Transverse colon (tissue), 4 donors: ENCODE data around the gene CDK5RAP2. TPM values are rescaled to one million over a fixed set of nuclear protein-coding genes. Genes with fewer than 3 reads are reported as not detected.

Experiments
- DNase-seq: peaks from one replicate; pipeline ENCODE4 v3.0.0-alpha.2; 2019
- H3K27ac ChIP-seq, 4 donors: fragments of 200-600 bp; sonication (generic); 2 replicates each; pipeline ENCODE4 v1.5.1; 2016 to 2018; ENCODE audit warnings: inconsistent platforms in 4 of 4
- H3K27me3 ChIP-seq: fragments of 200-600 bp; sonication (generic); 2 replicates; pipeline ENCODE4 v1.5.1; 2017; ENCODE audit warnings: inconsistent platforms
- H3K36me3 ChIP-seq, 4 donors: fragments of 200-600 bp; sonication (generic); 2 replicates each; pipeline ENCODE4 v1.5.1; 2017 to 2019; ENCODE audit warnings: inconsistent platforms in 4 of 4
- H3K4me1 ChIP-seq, 4 donors: fragments of 200-600 bp; sonication (generic); 2 replicates each; pipeline ENCODE4 v1.5.1; 2017 to 2020; ENCODE audit warnings: inconsistent platforms in 4 of 4
- H3K4me3 ChIP-seq, 4 donors: fragments of 200-600 bp; sonication (generic); 1 replicate in 1 of 4; 2 replicates in 3 of 4; pipeline versions ENCODE4 v1.5.1 to v1.6.1; 2017 to 2019; ENCODE audit warnings: inconsistent platforms in 4 of 4
- H3K9me3 ChIP-seq, 2 donors: fragments of 200-600 bp; sonication (generic); 2 replicates each; pipeline ENCODE4 v1.5.1; 2017 to 2019; ENCODE audit warnings: inconsistent platforms in 2 of 2
- EP300 ChIP-seq: sonication (generic); formaldehyde crosslinking; IDR thresholded peaks from one replicate; pipeline ENCODE4 v1.6.1; 2017; ENCODE audit warnings: antibody characterized with exemption, low read depth
- POLR2A ChIP-seq: fragments of 450-650 bp; IDR thresholded peaks from one replicate; pipeline ENCODE4 v1.6.1; 2016; ENCODE audit warnings: antibody characterized with exemption, mild to moderate bottlenecking, moderate library complexity
- POLR2AphosphoS5 ChIP-seq, 3 donors: sonication (generic); formaldehyde crosslinking; IDR thresholded peaks; one replicate each; pipeline ENCODE4 v1.6.1; 2016; ENCODE audit warnings: antibody characterized with exemption in 3 of 3
- WGBS, 2 donors: methylation state at CpG; one replicate each; pipeline ENCODE4 v1.1.5; 2018; ENCODE audit warnings: low coverage in 1 of 2; 5-methylcytosine and 5-hydroxymethylcytosine counted together
- in situ Hi-C, 4 donors: fragments of 200-750 bp; cut with MboI; loops; one replicate each; pipeline versions ENCODE4 v1.15.0 to v1.15.1; 2017; ENCODE audit warnings: low sequenced_read_pairs in 3 of 4, low pct_ligation_motif_present in 1 of 4, low pct_unique_long_range_greater_than_20kb in 1 of 4
- intact Hi-C: fragments of 100-400 bp; cut with DNase I; formaldehyde crosslinking; loops from one replicate; pipeline ENCODE4 v1.15.1; 2023; ENCODE audit warnings: low total_unique reads
- total RNA-seq, 4 donors: library from RNA; depleted of rRNA; stranded (reverse); fragments of >200 nt; gene quantifications; one replicate each; pipeline ENCODE4 v1.1.0, GENCODE V29; 2016
- TF ChIP-seq, protein P1 (sequence below), 5 experiments: fragments of 200-600 bp in 3 of 5; fragments of 450-650 bp in 2 of 5; sonication (generic) in 3 of 5; IDR thresholded peaks; 1 replicate in 2 of 5; 2 replicates in 3 of 5; pipeline ENCODE4 v1.5.1; 2016 to 2017; ENCODE audit warnings: antibody characterized with exemption in 5 of 5, inconsistent platforms in 3 of 5, mild to moderate bottlenecking in 2 of 5, moderate library complexity in 1 of 5

CDK5RAP2 gene
- total RNA-seq, 4 donors from 2014 or later, result 23.6 to 154 (median 28.0) TPM

DNA sequence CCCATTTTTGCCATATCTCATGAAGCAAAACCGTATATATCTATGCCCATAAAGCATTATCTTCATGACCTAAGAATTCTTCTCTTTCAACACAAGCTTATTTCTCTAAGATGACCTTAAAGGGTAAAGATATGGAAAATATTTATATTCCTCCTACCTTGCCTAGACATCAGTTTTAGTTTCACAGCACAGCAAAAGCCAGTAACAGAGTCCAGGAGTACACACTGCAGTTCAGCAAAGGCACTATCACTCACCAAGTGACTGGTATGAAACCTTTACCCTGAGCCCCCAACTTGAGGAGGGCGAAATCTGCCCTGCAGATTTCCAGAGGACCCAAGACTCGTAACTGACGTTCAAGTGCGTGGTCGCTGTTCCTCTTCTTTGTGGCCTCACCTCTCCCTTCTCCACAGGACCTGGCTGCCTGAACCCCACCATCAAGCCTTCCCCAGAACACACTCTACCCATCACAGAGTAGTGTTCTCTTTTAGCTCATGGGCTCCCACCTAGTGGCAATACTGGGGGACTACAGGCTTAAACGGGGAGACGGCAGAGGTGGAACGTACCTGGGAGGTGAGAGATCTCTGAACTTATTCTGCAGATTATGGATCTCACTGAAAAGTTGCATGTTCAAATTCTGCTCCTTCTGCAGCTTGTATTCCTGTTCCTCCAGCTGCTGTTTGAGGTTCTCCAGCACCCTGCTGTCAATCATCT lies 141.0 kb downstream of the CDK5RAP2 start:
- H3K4me3 ChIP-seq, result no peak overlapping the region
- no peak overlapping the region for H3K27ac ChIP-seq
- peaks cover 0 to 11% (median 0%) of the 10 kb centered on the region in 4 donors for H3K36me3 ChIP-seq
- no peak for DNase-seq
- 88 to 100% methylated on average over 5 to 9 of the region's 9 CpGs for WGBS, 2 donors
- no peaks in the 10 kb centered on the region for H3K27me3 ChIP-seq
- in situ Hi-C loops, result no loop called here
- no peak for TF ChIP-seq EP300
- TF ChIP-seq POLR2A, result no peak
- no peak for TF ChIP-seq POLR2AphosphoS5 (IDR thresholded peaks at IDR 0.05)
- TF ChIP-seq, protein P1, sequence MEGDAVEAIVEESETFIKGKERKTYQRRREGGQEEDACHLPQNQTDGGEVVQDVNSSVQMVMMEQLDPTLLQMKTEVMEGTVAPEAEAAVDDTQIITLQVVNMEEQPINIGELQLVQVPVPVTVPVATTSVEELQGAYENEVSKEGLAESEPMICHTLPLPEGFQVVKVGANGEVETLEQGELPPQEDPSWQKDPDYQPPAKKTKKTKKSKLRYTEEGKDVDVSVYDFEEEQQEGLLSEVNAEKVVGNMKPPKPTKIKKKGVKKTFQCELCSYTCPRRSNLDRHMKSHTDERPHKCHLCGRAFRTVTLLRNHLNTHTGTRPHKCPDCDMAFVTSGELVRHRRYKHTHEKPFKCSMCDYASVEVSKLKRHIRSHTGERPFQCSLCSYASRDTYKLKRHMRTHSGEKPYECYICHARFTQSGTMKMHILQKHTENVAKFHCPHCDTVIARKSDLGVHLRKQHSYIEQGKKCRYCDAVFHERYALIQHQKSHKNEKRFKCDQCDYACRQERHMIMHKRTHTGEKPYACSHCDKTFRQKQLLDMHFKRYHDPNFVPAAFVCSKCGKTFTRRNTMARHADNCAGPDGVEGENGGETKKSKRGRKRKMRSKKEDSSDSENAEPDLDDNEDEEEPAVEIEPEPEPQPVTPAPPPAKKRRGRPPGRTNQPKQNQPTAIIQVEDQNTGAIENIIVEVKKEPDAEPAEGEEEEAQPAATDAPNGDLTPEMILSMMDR (IDR thresholded peaks at IDR 0.05), result peak in 4 of 5 experiments; percentile 15 to 35 (median 24)
- H3K9me3 ChIP-seq, result no peaks in the 10 kb centered on the region
- intact Hi-C loops, result no loop called here
- H3K4me1 ChIP-seq, result peaks cover 0 to 17% (median 0%) of the 10 kb centered on the region in 4 donors

DNA sequence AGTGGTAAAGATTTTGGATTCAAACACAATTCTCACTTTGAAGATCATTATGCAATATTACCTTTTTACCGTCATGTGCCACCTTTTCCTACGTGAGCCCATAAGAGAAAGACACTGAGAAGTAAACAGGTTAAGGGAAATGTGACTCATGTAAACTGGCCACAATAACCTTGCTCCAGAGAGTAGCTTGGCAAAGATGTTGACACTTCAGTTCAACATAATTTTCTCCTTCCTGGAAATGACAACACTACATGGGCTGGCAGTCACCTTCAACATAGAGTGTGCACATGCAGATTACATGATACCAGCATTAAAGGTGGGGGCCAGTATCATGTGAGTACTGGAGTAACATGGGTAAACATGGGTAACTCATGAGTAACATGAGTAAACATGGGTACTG lies 141.9 kb downstream of the CDK5RAP2 start:
- peaks cover 0 to 17% (median 0%) of the 10 kb centered on the region in 4 donors for H3K4me1 ChIP-seq
- no peaks in the 10 kb centered on the region for H3K9me3 ChIP-seq
- no peaks in the 10 kb centered on the region for H3K27me3 ChIP-seq
- no peak for DNase-seq
- intact Hi-C loops, result no loop called here
- no peak overlapping the region for H3K4me3 ChIP-seq
- in situ Hi-C loops, result no loop called here
- peaks cover 0 to 8% (median 0%) of the 10 kb centered on the region in 4 donors for H3K36me3 ChIP-seq
- H3K27ac ChIP-seq, result no peak overlapping the region
- WGBS, 2 donors, result 56 to 93% methylated on average over 2 of the region's 2 CpGs
- TF ChIP-seq, protein P1 (IDR thresholded peaks at IDR 0.05), result no peak
- TF ChIP-seq POLR2AphosphoS5 (IDR thresholded peaks at IDR 0.05) (no peak), POLR2A (no peak), EP300 (no peak)

DNA sequence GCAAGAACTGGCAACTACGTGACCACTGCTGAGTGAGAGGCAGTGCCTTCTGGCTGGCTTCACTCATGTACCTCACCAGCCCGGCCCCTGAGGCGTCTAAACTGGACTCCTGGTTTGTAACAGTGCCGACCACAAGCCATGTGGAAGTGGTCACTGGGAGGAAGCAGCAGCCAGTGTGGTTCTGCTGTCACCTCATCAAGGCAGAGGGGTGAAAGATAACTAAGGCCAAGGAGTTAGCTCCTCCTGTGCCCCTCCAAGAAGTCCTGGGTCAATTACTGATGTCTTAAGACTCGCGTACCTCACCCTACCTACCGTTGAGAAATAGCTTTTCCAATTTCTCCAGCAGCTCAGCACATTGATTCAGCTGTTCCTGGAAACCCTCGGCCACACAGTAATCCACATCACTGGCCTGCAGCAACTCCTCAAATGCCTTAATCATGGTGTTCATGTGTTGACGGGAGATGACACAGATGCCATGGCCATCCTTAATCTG lies 142.9 kb downstream of the CDK5RAP2 start:
- no peak overlapping the region for H3K27ac ChIP-seq
- no peaks in the 10 kb centered on the region for H3K27me3 ChIP-seq
- H3K9me3 ChIP-seq, result no peaks in the 10 kb centered on the region
- in situ Hi-C loops, result no loop called here
- peak; percentile 14 for DNase-seq
- H3K4me3 ChIP-seq, result no peak overlapping the region
- H3K4me1 ChIP-seq, result peaks cover 0 to 22% (median 4%) of the 10 kb centered on the region in 4 donors
- intact Hi-C loops, result no loop called here
- TF ChIP-seq POLR2AphosphoS5 (IDR thresholded peaks at IDR 0.05) (no peak), POLR2A (no peak)
- TF ChIP-seq, protein P1 (IDR thresholded peaks at IDR 0.05), result no peak
- H3K36me3 ChIP-seq, result peaks cover 0 to 6% (median 0%) of the 10 kb centered on the region in 4 donors
- 78 to 89% methylated on average over 8 to 9 of the region's 9 CpGs for WGBS, 2 donors

DNA sequence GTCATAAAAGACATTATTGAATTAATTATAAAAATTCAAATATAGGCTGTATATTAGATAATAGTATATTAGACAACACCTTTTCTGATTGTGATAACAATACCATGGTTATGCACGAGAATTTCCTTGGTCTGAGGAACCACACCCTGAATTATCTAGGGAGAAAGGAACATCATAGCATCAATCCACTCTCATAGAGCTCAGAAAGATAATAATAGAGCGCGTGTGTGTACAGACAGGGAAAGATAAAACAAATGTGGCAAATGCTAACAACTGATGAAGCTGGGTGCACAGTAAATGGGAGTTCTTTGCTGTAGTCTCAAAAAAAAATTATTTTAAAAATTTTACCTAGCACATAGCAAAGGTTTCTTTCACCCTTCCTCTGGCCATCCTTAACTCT lies 143.5 kb downstream of the CDK5RAP2 start:
- WGBS, 2 donors, result 94 to 95% methylated on average over 3 of the region's 3 CpGs
- Histone ChIP-seq H3K27ac (no peak overlapping the region), H3K9me3 (no peaks in the 10 kb centered on the region), H3K4me1 (peaks cover 0 to 22% (median 4%) of the 10 kb centered on the region in 4 donors), H3K27me3 (no peaks in the 10 kb centered on the region), H3K36me3 (peaks cover 0 to 6% (median 0%) of the 10 kb centered on the region in 4 donors), H3K4me3 (no peak overlapping the region)
- in situ Hi-C loops (no loop called here), intact Hi-C loops (no loop called here)
- TF ChIP-seq EP300 (no peak), POLR2A (no peak), POLR2AphosphoS5 (IDR thresholded peaks at IDR 0.05) (no peak)
- TF ChIP-seq, protein P1 (IDR thresholded peaks at IDR 0.05), result no peak
- DNase-seq, result no peak
